ENCODE data around the gene FOXJ1. TPM values are rescaled to one million over a fixed set of nuclear protein-coding genes. Genes with fewer than 3 reads are reported as not detected.

FOXJ1 gene
- total RNA-seq, 1 experiment from 2014 or later: 4.0 TPM

- Histone ChIP-seq H2BK12ac (ENCODE audit: insufficient read length, low read depth, low read length) (no peak overlapping the region), H4K5ac (ENCODE audit: insufficient read length, low read depth, low read length) (no peak overlapping the region), H2BK20ac (ENCODE audit: low read depth, low read length, poor library complexity, severe bottlenecking) (no peak overlapping the region), H3K4ac (ENCODE audit: low read depth, low read length) (no peak overlapping the region), H3K4me2 (ENCODE audit: insufficient read depth, insufficient read length, low read length) (no peak overlapping the region), H2AK5ac (ENCODE audit: insufficient read length, low read length) (no peak overlapping the region), H3K27ac (ENCODE audit: insufficient read length, low read depth, low read length) (no peak overlapping the region), H2BK15ac (ENCODE audit: low read depth, low read length) (no peak overlapping the region), H3K14ac (ENCODE audit: insufficient read depth, low read length) (no peak overlapping the region), H3K79me2 (ENCODE audit: insufficient read depth, low read length) (no peaks in the 10 kb centered on the region), H3K27me3 (ENCODE audit: insufficient read depth, low read length) (no peaks in the 10 kb centered on the region), H4K20me1 (ENCODE audit: control insufficient read depth, insufficient read depth, insufficient read length) (no peaks in the 10 kb centered on the region), H3K18ac (ENCODE audit: insufficient read length, low read depth, low read length) (no peak overlapping the region), H3K23me2 (ENCODE audit: insufficient read length, low read depth, low read length, poor library complexity, severe bottlenecking) (no peaks in the 10 kb centered on the region), H3K79me1 (ENCODE audit: insufficient read depth, low read depth, low read length, poor library complexity, severe bottlenecking) (no peaks in the 10 kb centered on the region), H2BK120ac (ENCODE audit: low read depth, low read length, poor library complexity, severe bottlenecking) (no peak overlapping the region), H2BK5ac (ENCODE audit: insufficient read length, low read length) (no peak overlapping the region), H4K8ac (replicated peaks; ENCODE audit: insufficient read length, low read depth, low read length) (no peak overlapping the region), H3K9ac (ENCODE audit: extremely low read depth, insufficient read length, low read length) (no peak overlapping the region), H3T11ph (ENCODE audit: low read length) (no peak overlapping the region), H3K56ac (ENCODE audit: insufficient read length, low read depth, low read length) (no peak overlapping the region), H3K23ac (ENCODE audit: insufficient read length, low read depth, low read length) (no peak overlapping the region), H4K91ac (ENCODE audit: insufficient read length, low read depth, low read length) (no peak overlapping the region), H3K4me1 (ENCODE audit: insufficient read depth, low read length) (no peaks in the 10 kb centered on the region; the same call in 1 of the 2 replicates), H2AFZ (ENCODE audit: low read length) (no peak overlapping the region), H3K9me3 (ENCODE audit: control insufficient read depth, low read depth, low read length) (no peaks in the 10 kb centered on the region)
- Mint-ChIP-seq H3K27ac (no peak overlapping the region), H3K27me3 (ENCODE audit: low read depth) (no peaks in the 10 kb centered on the region; the same call in 1 of the 2 replicates), H3K9me3 (no peaks in the 10 kb centered on the region), H3K4me1 (peaks cover 19 to 28% of the 10 kb centered on the region in 2 experiments), H3K4me3 (no peak overlapping the region), H3K36me3 (ENCODE audit: insufficient read depth in 1 of 3, low read depth in 3 of 3) (no peaks in the 10 kb centered on the region)
- TF ChIP-seq, protein P1, sequence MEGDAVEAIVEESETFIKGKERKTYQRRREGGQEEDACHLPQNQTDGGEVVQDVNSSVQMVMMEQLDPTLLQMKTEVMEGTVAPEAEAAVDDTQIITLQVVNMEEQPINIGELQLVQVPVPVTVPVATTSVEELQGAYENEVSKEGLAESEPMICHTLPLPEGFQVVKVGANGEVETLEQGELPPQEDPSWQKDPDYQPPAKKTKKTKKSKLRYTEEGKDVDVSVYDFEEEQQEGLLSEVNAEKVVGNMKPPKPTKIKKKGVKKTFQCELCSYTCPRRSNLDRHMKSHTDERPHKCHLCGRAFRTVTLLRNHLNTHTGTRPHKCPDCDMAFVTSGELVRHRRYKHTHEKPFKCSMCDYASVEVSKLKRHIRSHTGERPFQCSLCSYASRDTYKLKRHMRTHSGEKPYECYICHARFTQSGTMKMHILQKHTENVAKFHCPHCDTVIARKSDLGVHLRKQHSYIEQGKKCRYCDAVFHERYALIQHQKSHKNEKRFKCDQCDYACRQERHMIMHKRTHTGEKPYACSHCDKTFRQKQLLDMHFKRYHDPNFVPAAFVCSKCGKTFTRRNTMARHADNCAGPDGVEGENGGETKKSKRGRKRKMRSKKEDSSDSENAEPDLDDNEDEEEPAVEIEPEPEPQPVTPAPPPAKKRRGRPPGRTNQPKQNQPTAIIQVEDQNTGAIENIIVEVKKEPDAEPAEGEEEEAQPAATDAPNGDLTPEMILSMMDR (conservative IDR thresholded peaks at IDR 0.05): no peak; the same call in 2 of the 3 replicates
- WGBS (ENCODE audit: extremely low coverage, insufficient read length, low lambda C conversion rate): no CpG with 5 or more reads among the region's 4 CpGs
- DNase-seq: peak; percentile 67
Observed at GRCh38 chr17:76189741-76190140, 48.7 kb upstream of the FOXJ1 start.

Data from H9 (cell line).